ENCODE results near the gene NR2C2.

DNA sequence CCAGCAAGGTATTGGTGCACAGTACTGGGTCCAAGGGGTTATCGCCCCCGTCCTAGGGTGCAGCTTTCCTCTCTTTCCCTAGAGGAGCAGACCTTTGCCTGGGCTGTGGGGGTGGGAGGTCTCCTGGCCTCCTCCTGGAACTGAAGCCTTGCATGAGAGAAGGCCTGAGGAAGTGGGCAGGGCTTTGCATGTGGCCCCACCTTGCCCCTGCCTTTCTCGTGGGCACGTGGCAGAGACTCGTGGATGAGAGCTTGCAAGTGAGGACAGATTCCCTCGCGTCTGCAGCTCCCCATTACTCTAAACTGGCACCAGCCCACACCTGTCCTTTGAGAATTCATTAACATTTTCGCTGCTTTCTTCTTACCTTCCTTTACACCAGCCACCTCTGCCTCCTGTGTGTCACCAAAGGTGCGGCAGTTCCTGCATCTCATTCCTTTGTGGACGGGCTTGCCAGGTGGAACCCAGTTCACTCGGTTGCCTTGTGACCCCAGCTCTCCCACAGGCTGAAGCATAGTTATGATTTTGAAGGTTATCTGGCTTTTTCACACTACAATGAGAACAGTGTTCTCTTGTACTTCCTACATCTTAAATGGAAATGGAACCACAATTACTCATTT lies 40.9 kb upstream of the NR2C2 start:
- TF ChIP-seq SIN3A (IDR thresholded peaks at IDR 0.05; ENCODE audit: borderline replicate concordance, insufficient read depth, low read length): no peak
- TF ChIP-seq TAF1 (IDR thresholded peaks at IDR 0.05; ENCODE audit: borderline replicate concordance, insufficient read depth, low read length): no peak
- TF ChIP-seq, protein P1, sequence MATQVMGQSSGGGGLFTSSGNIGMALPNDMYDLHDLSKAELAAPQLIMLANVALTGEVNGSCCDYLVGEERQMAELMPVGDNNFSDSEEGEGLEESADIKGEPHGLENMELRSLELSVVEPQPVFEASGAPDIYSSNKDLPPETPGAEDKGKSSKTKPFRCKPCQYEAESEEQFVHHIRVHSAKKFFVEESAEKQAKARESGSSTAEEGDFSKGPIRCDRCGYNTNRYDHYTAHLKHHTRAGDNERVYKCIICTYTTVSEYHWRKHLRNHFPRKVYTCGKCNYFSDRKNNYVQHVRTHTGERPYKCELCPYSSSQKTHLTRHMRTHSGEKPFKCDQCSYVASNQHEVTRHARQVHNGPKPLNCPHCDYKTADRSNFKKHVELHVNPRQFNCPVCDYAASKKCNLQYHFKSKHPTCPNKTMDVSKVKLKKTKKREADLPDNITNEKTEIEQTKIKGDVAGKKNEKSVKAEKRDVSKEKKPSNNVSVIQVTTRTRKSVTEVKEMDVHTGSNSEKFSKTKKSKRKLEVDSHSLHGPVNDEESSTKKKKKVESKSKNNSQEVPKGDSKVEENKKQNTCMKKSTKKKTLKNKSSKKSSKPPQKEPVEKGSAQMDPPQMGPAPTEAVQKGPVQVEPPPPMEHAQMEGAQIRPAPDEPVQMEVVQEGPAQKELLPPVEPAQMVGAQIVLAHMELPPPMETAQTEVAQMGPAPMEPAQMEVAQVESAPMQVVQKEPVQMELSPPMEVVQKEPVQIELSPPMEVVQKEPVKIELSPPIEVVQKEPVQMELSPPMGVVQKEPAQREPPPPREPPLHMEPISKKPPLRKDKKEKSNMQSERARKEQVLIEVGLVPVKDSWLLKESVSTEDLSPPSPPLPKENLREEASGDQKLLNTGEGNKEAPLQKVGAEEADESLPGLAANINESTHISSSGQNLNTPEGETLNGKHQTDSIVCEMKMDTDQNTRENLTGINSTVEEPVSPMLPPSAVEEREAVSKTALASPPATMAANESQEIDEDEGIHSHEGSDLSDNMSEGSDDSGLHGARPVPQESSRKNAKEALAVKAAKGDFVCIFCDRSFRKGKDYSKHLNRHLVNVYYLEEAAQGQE (IDR thresholded peaks at IDR 0.05; ENCODE audit: insufficient read depth in 1 of 2, low read depth in 2 of 2, low read length in 2 of 2): no peak
